GM18502 (cell line): ENCODE results near the gene PPCS.
"Not testable (repeated sequence)": the region's sequence is repeated elsewhere in the genome, so short reads cannot be mapped to it uniquely, and the experiment has no call there.

Experiments used
- ATAC-seq: cut with Tn5 transposase; IDR thresholded peaks from one replicate; pipeline ENCODE4 v1.9.1; 2021; ENCODE audit warnings: mild to moderate bottlenecking; ENCODE audit not compliant: unreplicated experiment, poor library complexity

The PPCS gene

GRCh38 chr1:42449256-42449655 lies 7.1 kb upstream of the PPCS start:
- ATAC-seq, result no peak

GRCh38 chr1:42450061-42450460 lies 6.3 kb upstream of the PPCS start:
- no peak for ATAC-seq

GRCh38 chr1:42453386-42453785 lies 3.0 kb upstream of the PPCS start:
- no peak for ATAC-seq

GRCh38 chr1:42454403-42454802 lies 1.9 kb upstream of the PPCS start:
- ATAC-seq, result no peak

GRCh38 chr1:42456754-42457089 lies 379 bp downstream of the PPCS start:
- peak; percentile 62 for ATAC-seq

GRCh38 chr1:42461196-42461595 lies 4.9 kb downstream of the PPCS start:
- no peak for ATAC-seq

DNA sequence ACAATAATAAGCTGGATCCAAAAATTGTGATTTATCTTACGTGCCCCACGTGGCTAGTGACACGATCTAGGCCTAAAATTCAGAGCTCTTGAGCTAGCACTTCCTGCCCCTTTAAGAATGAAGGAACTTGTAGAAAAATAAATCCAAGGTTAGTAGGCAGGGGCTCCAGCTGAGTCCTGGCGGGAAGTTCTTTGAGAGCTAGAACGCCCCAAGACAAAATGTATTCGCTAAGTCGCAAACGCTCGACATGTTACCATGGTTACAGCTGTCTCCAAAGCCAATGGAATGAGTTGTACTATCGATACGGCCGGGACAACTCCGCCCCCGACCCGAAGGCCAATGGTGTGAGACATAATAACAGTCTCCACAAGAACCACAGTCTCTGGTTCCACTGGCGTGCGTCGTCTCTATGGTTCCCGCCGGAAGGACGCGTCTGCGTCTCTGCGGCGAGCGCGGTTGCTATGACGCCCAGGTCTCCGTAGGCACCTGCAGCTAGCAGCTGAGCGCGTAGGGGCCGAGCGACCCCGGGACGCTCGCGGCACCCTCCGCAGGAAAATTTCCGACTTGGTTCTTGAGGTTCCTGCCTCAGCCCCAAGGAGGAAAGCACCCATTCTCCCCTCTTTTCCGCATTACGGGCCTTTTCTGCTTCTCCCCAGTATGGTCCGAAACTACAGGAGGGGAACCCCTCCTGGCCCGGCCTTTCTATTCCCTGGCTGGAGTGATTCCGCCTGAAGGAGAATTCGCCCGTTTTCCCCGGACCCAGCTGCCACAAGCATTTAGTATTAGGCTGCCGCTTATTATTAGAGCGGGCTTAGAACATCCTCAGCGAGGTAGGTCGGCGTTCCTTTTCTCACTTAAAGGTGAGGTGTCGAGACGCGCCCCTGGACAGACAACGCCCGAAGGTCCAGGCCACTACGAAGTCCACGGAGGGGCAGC lies 6.8 kb downstream of the PPCS start, which contains the start of gene CCDC30:
TSS of gene CCDC30 (plus strand) at position 459 of the 936 bp plus-strand sequence. CDS start 17,266 bp downstream, outside the sequence.
- peak; percentile 98 for ATAC-seq

DNA sequence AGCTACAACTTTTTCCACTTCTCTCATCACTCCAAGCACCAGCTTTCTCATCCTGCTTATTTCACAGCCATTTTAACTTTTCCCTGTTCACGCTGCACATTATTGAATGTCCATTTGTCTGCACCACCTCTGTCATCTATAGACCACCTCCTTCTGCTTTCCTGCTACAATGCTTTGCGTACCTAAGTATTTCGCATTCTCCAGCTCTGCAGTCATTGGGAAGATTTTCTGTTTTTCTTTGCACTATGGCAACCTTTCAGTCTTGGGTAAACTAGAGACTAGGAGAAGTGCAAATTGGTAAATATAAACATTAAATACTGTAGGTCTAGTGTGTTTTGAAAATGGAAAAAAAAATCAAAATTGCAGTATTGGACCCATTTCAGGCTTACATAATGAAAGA lies 7.6 kb downstream of the PPCS start:
- ATAC-seq, result no peak

DNA sequence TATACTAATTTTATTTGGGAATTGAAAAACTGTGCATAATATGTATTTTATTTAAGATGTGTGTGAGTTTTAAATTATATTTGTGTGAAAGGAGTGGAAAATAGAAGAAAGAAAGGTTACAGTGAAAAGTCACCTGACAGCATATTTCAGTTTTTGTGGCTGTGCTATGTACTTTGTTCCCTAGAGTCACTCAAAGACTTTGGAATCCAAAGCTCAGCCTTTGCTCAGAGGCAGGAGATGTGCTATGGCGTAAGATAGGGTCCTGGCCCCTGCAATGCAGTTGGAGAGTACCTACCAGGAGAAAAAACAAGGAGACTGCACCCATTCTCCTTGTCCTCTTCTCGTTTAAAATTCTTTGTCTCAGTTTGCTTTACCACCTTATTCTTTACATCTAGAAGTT lies 9.7 kb downstream of the PPCS start:
- ATAC-seq, result no peak

- ATAC-seq, result no peak
These were observed 13.4 kb downstream of the PPCS start for GRCh38 chr1:42469727-42470126.

GRCh38 chr1:42476605-42477004 lies 20.3 kb downstream of the PPCS start:
- no peak for ATAC-seq

DNA sequence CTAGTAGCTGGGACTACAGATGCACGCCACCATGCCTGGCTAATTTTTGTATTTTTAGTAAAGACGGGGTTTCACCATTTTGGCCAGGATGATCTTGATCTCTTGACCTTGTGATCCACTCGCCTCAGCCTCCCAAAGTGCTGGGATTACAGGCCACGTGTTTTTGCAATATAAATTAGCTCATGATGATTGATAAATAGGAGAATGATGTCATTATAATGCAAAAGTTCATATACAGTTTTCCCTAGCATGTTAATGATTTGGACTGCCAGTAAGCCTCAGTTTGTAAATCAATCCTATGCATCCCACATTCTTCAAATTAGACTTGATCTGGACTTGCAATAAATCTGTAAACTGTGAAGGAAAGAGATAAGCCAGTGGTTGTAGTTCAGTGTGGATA lies 21.0 kb downstream of the PPCS start:
- ATAC-seq, result not testable (repeated sequence)

DNA sequence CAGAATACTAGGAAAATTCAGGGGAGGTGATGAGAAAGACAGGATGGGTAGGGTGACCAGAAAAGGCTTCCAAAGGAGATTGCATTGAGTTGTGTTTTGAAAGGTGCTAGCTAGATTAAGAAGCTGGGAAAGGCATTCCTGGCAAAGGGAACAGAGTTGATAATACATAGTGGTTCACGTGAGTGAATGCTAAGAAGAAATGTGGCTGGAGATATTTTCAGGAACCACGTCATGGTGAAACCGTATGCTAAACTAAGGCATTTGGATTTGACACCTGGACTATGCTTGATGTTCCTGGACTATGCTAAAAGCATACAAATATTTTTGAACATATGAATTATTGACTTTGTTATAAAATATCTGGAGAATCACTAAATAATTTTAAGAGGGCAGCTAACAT lies 21.4 kb downstream of the PPCS start:
- no peak for ATAC-seq

DNA sequence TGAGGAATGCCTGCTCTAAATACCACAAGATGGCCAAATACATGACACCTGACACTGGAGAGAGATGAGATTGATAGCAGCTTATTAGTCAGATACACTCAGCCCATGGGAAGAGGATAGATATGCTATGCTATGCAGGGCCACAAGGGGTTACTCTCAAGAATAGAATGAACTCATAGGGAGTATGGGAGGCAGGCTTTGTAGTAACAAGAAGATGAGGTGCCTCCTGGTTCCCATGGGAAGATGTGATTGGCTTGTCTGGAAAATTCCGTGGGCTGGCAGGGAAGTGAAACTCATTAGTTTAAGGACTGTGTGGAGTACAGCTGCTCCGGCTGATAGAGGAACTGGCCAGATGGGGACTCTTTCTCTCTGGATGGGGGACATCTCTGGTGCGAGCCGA lies 23.3 kb downstream of the PPCS start:
- ATAC-seq, result no peak

DNA sequence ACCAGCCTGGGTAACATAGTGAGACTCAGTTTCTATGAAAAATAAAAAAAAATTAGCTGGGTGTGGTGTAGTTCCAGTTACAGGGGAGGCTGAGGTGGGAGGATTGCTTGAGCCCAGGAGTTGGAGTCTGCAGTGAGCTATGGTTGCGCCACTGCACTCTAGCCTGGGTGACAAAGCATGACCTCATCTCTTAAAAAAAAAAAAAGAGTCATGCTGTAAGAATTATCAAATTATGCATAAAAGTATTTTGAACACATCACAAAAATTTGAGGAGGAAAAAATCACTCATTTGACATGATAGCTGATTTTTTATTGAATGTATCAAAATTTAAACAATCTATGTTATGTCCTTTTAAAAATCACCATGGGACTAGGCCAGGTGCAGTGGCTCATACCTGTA lies 24.6 kb downstream of the PPCS start:
- no peak for ATAC-seq

DNA sequence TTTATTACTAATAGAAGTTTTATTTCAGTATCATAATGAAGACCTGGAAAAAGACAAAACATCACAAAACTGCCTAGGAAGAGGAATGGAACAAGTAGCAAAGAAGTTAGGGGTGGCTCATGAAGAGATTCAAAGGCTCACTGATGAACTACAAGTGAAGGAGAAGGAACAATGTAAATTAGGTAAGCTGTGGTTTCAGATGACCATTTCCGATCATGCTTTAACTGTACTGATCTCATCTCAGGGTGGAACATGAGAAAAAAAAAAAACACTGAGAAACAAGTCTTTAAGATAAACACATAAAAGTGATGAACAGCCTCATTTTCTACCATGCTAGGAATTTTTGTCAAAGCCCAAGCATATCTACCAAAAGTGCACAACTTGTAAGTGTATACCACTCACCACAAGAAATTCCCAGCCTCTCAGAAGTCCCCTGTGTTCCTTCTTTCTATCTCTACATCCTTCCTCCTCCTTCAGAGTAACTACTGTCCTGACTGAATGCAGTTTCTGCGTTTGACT lies 26.4 kb downstream of the PPCS start:
- no peak for ATAC-seq

- ATAC-seq, result no peak
These were observed 28.0 kb downstream of the PPCS start for GRCh38 chr1:42484382-42484781.

- no peak for ATAC-seq
These were observed 33.9 kb downstream of the PPCS start for GRCh38 chr1:42490237-42490636.

DNA sequence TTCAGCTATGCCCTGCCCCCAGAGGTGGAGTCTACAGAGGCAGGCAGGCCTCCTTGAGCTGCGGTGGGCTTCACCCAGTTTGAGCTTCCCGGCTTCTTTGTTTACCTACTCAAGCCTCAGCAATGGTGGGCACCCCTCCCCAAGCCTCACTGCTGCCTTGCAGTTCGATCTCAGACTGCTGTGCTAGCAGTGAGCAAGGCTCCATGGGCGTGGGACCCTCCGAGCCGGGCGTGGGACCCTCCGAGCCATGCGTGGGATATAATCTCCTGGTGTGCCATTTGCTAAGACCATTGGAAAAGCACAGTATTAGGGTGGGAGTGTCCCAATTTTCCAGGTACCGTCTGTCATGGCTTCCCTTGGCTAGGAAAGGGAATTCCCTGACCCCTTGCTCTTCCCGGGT lies 45.7 kb downstream of the PPCS start:
- not testable (repeated sequence) for ATAC-seq

- no peak for ATAC-seq
These were observed 48.3 kb downstream of the PPCS start for GRCh38 chr1:42504535-42505128.

GRCh38 chr1:42506576-42506975 lies 50.2 kb downstream of the PPCS start:
- ATAC-seq, result no peak
